ENCODE data around the gene ATP10B. TPM values are rescaled to one million over a fixed set of nuclear protein-coding genes. Genes with fewer than 3 reads are reported as not detected.

ATP10B gene
- total and polyA plus RNA-seq, 10 of the 15 experiments (the other 5 are each of a cell fraction or from before 2014, with no cell fraction given): not detected

GRCh38 chr5:160565376-160565775 is 286.6 kb downstream of the ATP10B start (continued):
- TF ChIP-seq CUX1 (IDR thresholded peaks at IDR 0.05; ENCODE audit: insufficient replicate concordance, low read depth, low read length) (no peak), E4F1 (IDR thresholded peaks at IDR 0.05; ENCODE audit: borderline replicate concordance, partially characterized antibody) (no peak), IKZF2 (IDR thresholded peaks at IDR 0.05) (no peak), ATF3 (IDR thresholded peaks at IDR 0.05; ENCODE audit: borderline replicate concordance, extremely low read depth, low read depth, low read length) (no peak), SMC3 (IDR thresholded peaks at IDR 0.05; ENCODE audit: borderline replicate concordance, low read length) (no peak), CEBPZ (IDR thresholded peaks at IDR 0.05; ENCODE audit: low read depth, low read length) (no peak), BCL3 (IDR thresholded peaks at IDR 0.05; ENCODE audit: borderline replicate concordance, insufficient read depth, low read depth, low read length, poor library complexity, severe bottlenecking) (no peak), BCLAF1 (IDR thresholded peaks at IDR 0.05) (no peak), SP1 (IDR thresholded peaks at IDR 0.05; ENCODE audit: low read depth, low read length) (no peak), CREB1 (IDR thresholded peaks at IDR 0.05; ENCODE audit: low read depth) (no peak), HCFC1 (IDR thresholded peaks at IDR 0.05; ENCODE audit: low read length) (no peak)

Data from GM12878 (cell line).